Measurements from ENCODE around the gene SMARCC1.

Gene SMARCC1

DNA sequence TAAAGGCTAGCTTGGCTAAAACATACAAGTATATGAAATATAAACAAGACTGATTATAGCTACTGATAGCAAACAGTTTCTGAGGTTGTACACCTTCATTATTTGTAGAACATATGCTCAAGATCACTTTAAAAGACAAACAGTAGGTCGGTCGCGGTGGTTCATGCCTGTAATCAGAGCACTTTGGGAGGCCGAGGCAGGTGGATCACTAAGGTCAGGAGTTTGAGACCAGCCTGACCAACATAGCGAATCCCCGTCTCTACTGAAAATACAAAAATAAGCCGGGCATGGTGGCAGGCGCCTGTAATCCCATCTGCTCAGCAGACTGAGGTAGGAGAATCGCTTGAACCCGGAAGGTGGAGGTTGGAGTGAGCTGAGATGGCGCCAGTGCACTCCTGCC, 80.3 kb downstream of the SMARCC1 start:
- no peak for TF ChIP-seq POLR2A (IDR thresholded peaks at IDR 0.05; ENCODE audit: low read depth, low read length)
- DNase-seq (ENCODE audit: insufficient read length, low spot score): no peak
- FAIRE-seq: peak; percentile 15

DNA sequence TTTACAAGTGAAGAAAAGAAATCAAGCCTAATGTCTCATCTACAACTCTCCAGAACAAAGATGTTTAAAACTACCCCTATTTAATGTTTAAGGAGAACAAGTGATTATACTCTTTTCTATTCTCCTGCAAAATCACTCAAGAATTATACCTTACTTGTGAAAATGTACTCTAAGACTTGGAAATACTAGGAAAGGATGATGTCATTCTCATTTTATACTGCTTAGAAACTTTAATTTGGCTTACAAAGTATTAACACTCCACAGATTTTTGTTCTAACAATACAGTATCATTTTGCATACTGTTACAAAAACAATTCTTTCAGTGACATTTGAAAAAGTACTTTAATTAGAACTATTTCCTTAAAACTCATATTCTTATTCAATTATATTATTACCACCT, 89.5 kb downstream of the SMARCC1 start:
- TF ChIP-seq POLR2A (IDR thresholded peaks at IDR 0.05; ENCODE audit: low read depth, low read length): no peak
- no peak for FAIRE-seq
- no peak for DNase-seq (ENCODE audit: insufficient read length, low spot score)

DNA sequence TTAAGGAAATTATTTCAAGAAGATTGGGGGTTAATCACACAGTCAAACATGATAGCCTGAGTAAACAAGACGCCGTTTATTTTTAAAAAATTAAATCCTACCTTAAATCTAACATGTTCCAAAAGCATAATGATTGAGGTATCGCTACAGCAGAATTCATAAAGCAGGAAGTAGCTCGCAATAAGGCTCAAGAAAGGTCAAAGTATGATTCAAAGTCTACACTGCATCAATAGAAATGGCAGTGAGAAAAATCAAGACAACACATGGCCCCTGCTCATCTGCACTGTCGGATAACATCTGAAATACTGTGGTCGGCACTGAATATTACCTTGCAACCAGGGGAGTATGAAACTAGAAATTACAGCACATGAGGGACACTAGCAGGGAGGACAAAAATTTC, 93.2 kb downstream of the SMARCC1 start:
- DNase-seq (ENCODE audit: insufficient read length, low spot score) (no peak), FAIRE-seq (no peak)
- TF ChIP-seq POLR2A (IDR thresholded peaks at IDR 0.05; ENCODE audit: low read depth, low read length): no peak

DNA sequence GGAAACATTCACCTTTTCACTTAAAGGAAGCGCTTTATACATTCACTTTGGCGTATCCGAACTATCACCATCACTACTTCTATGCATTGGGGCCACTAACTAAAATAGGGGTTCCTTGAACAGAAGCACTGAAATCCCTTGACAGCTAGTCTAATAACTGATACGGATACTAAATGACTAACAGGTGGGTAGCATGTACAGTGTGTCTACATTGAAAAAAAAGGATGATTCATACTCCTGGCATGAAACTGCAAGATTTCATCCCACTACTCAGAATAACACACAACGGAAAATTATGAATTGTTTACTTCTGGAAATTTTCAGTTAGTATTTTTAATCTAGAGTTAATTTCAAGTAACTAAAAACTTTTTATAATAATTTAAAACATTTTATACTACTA, 96.7 kb downstream of the SMARCC1 start:
- TF ChIP-seq POLR2A (IDR thresholded peaks at IDR 0.05; ENCODE audit: low read depth, low read length): no peak
- DNase-seq (ENCODE audit: insufficient read length, low spot score) (no peak), FAIRE-seq (peak; percentile 58)

DNA sequence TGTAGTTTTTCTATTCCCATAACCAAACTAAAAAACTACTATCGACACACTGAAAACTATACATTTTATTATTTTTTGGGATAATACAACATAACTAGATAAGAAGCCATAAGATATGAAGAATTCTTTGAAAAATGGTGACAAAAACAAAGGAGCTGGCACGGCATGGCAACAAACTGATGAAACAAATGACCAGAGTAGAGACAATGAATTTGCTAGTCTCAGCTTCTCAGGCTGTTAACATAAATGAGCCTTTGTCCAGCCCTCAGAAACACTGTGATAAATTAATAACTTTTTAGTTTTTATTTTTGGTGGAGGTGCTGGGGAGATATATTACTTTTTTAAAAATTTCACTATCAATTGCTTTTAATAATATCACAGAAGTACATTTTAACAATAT, 100.7 kb downstream of the SMARCC1 start:
- no peak for DNase-seq (ENCODE audit: insufficient read length, low spot score)
- no peak for TF ChIP-seq POLR2A (IDR thresholded peaks at IDR 0.05; ENCODE audit: low read depth, low read length)
- FAIRE-seq: no peak

DNA sequence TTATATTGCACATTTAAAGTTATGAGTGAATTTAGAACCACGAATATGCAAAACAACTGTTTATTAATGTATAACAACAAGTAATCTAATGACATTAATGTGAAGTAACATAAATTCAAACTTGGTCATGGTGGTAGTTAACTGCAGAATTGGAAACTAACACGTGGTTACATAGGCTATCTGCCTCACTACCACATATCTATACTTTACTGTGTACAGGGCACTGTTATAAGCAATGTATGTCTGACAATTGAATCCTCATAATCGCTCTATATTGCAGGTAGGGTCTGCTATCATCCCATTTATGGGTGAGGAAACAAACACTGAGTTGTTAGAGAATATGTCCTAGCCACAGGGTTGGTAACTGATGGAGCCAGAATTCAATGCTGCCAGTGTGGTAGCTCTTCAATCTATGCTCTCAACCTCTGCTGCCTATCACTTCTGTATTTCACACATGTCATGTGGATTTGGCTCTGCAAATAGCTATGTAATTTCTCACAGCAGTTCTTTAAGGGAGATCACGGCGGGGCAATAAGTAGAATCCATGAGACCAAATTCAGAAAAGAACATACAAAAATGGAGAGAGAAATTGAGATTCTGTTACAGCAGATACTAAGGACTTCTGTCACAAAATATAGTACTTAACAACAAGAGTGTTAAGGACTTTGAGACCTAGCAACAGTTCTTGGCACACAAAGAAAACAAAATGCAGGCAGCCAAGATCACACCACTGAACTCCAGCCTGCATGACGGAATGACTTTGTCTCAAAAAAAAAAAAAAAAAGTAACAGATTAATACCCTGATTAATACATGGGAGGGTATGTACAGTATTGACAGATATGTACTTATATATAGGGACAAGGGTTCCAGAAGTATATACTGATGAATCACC, 103.0 kb downstream of the SMARCC1 start:
- no peak for TF ChIP-seq POLR2A (IDR thresholded peaks at IDR 0.05; ENCODE audit: low read depth, low read length)
- FAIRE-seq (peak; percentile 60), DNase-seq (ENCODE audit: insufficient read length, low spot score) (no peak)

DNA sequence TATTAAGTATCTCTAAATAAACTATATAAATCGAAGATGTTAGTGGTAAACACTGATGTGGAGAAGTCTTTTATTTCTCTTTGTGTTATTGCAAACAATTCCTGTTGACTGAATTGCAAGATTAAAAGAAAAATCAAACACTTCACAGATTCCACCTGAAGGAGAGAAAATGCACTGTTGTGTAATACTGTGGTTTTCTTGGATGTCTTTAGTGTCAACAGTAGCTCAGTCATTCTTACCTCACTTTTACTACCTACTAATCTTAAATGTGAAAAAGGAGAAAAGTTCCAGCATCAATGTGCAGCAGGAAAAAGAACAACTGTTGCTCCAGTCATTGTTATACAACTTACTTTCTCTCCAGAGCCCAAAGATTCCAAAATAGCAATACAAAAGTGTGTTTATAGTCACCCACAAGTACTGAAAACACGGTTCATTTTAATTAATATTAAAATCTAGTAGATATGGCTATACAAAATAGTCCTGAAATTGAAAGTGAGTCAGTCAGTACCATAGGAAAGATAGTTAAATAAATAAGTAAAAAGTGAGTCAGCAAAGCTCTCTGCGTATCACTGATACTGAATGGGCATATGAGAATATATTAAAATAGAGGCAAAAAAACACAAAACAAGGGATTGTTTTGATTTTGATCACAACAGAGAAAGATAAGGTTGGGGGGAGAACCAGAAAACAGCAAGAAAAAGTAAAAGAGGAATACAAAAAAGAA, 112.5 kb downstream of the SMARCC1 start:
- DNase-seq (ENCODE audit: insufficient read length, low spot score) (peak; percentile 25), FAIRE-seq (peak; percentile 85)
- TF ChIP-seq POLR2A (IDR thresholded peaks at IDR 0.05; ENCODE audit: low read depth, low read length): no peak

DNA sequence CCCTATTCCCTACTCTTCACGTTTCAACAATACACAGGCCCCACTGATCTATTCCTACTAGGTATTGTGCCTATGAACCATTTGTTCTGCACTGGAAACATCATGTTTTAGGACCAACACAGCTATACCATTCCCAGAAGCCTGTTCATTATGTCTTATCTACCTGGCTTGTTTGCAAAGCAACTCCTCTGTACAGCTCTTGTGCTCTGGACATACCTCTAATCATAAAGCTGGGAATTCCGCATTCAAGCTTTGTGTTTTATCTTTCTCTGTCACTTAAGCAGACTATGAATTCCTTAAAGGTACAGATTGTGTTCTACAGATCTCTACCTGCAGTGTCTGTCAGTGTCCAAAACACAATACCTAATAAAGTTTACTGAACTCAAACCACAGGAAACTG, 115.6 kb downstream of the SMARCC1 start:
- no peak for DNase-seq (ENCODE audit: insufficient read length, low spot score)
- peak; percentile 36 for FAIRE-seq
- TF ChIP-seq POLR2A (IDR thresholded peaks at IDR 0.05; ENCODE audit: low read depth, low read length): no peak

DNA sequence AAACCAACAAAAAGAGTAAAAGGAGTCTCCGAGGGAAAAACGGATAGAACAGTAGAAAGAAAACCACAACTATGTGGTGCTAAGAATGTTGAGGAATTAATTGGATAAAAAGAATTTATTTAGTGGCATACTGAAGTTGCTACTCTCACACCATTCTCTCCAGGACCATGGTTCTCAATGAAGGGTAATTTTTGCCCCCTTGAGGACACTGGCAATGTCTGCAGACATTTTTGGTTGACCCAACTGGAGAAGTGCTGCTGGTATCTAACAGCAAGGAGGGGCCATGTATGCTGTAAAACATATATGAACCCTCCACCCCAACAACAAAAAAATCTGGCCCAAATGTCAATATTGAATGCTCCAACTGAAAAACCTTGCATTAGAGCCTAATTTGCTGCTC, 117.2 kb downstream of the SMARCC1 start:
- DNase-seq (ENCODE audit: insufficient read length, low spot score): no peak
- peak; percentile 45 for FAIRE-seq
- no peak for TF ChIP-seq POLR2A (IDR thresholded peaks at IDR 0.05; ENCODE audit: low read depth, low read length)

DNA sequence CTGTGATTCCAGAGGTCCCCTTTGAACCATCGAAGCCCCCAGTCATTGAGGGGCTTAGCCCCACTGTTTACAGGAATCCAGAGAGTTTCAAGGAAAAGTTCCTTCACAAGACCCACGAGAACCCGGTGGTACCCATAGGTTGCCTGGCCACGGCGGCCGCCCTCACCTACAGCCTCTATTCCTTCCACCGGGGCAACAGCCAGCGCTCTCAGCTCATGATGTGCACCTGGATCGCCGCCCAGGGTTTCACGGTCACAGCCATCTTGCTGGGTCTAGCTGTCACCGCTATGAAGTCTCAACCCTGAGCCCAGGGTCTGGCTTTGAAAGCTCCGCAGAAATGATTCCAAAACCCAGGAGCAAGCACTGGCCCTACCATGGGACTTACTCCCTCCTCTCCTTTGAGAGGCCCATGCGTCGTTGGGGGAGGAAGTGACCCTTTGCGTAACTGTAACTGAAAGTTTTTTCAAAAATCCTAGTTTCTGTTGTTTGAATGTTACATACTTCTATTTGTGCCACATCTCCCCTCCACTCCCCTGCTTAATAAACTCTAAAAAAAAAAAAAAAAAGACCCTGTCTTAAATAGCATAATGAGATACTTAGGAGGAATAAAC, 118.0 kb downstream of the SMARCC1 start:
- TF ChIP-seq POLR2A (IDR thresholded peaks at IDR 0.05; ENCODE audit: low read depth, low read length): no peak
- DNase-seq (ENCODE audit: insufficient read length, low spot score): no peak
- FAIRE-seq: no peak

DNA sequence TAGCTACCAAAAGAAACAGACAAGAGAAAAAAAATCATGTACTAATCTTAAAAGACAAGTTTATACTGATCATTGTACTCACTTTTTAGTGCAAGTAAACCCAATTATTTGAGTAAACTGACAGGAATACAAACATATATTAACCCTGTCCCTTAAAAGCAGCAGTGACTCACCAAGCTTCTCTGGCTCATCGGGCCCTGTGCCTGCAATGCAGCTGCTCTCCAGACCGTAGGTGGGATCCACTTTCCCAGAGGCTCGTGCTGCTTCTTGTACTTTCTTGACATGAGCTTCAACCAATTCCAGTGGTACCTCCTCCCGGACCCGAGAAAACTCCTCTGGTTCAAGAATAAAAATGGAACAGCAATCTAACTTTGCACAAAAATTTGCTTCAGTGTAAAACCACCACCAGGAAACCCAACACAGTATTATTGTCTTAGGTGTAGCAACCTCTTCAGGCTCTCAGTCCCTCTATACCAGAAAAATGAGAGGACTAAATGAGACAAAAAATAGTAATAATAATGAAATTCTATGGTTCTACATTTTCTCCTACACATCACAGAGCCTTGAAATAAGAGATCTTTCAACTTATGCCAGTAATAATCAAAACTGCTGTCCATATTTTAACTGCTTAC, 120.5 kb downstream of the SMARCC1 start:
- FAIRE-seq (peak; percentile 94), DNase-seq (ENCODE audit: insufficient read length, low spot score) (peak; percentile 42)
- no peak for TF ChIP-seq POLR2A (IDR thresholded peaks at IDR 0.05; ENCODE audit: low read depth, low read length)

DNA sequence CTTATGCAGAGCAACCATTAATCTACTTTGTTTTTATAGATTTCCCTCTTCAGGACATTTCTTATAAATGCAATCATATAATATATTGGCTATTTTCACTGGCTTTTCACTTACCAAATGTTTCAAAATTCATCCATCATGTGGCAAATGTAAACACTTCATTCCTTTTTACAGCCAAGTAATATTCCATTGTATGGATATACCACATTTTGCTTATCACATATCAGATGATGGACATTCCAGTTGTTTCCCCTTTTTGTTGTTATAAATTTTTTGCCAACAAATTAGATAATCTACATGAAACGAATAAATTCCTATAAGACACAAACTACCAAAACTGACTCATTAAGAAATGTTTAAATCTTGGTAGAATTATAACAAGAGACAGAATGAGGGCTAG, 123.2 kb downstream of the SMARCC1 start:
- DNase-seq (ENCODE audit: insufficient read length, low spot score) (no peak), FAIRE-seq (no peak)
- TF ChIP-seq POLR2A (IDR thresholded peaks at IDR 0.05; ENCODE audit: low read depth, low read length): no peak

DNA sequence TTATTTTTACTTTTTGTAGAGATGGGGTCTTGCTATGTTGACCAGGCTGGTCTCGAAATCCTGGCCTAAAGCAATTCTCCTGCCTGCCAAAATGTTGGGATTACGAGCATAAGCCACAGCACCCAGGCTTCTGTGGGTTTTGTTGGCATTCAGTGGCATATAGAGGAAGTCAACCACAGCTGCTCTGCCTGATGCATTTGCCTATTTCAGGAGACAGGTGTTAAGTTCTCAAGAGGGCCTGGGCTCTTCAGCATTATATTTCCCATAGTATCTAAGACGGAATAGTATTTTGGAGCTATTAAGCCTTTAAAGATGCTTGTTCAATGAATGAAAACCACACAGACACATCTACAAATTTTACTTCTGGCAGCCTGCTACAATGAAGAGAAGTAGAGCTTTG, 129.6 kb downstream of the SMARCC1 start:
- DNase-seq (ENCODE audit: insufficient read length, low spot score) (no peak), FAIRE-seq (no peak)
- TF ChIP-seq POLR2A (IDR thresholded peaks at IDR 0.05; ENCODE audit: low read depth, low read length): no peak

DNA sequence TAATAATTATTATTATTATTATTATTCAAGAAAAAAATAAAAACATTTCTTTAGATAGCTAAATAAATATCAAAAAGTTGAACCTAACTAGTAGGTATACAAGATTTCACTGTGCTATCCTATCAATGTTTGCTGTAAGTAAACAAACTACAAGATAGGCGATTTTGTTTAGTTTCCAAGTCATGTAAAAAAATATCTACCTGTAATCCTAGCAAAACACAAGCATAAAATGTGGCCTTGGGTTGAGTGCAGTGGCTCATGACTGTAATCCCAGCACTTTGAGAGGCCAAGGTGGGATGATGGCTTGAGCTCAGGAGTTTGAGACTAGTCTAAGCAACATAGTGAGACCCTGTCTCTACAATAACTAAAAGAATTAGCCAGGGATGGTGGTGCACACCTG, 131.4 kb downstream of the SMARCC1 start:
- DNase-seq (ENCODE audit: insufficient read length, low spot score) (no peak), FAIRE-seq (no peak)
- TF ChIP-seq POLR2A (IDR thresholded peaks at IDR 0.05; ENCODE audit: low read depth, low read length): no peak

Measured in H54 (cell line).